A549 treated with Hydrocortisone at 1 μM for 4 hours (cell line): ENCODE data around the gene WEE1. TPM values are rescaled to one million over a fixed set of nuclear protein-coding genes. Genes with fewer than 3 reads are reported as not detected.

Experiments used
- total RNA-seq: library from RNA; stranded (reverse); fragments of 200-300 nt; extraction: Qiagen RNA extraction; gene quantifications from 5 replicates; pipeline ENCODE4 v1.2.3, GENCODE V29; 2022

The WEE1 gene
- total RNA-seq: 18.0 to 24.2 TPM (median 19.2 TPM) in 5 replicates

DNA sequence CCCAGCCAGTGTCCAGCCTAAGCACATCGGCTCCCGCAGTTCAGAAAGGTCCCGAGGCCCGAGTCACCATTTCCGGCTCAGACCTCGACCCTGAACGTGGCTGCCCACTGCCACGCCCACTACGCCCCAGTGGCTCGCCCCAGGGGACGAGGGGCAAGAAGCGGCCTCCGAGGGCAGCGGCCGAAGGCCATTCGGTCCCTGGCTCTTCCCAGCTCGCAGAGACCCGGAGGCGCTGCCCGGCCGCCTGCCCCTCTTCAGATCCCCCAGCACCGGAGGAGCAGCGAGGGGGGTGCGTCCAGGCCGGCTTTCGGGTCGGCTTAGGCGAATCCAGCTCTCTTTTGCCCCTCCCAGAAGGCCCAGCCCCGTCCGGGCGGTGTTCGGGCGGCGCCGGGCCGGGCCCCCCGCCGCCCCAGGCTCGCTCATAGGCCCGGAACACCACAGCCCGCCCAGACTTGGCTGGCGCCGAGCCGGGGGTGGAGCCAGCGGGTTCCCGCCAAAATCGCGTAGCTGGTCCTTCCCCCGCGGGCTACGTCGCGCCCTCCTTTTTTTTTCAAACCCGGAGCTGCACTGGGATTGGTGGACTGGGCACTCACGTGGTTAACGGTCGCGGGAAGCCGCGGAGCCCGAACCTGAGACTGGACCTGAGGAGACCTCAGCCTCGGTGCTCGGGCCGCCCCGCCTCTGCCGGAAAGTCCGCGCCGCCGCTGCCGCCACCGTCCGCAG, at the start of gene WEE1:
Gene WEE1, plus strand, starts transcription at position 619 of the 723 bp plus-strand sequence. CDS start 264 bp downstream, outside the sequence.

Other genes with a start within 250 kb of the WEE1 start
- 76.4 to 127 TPM (median 95.9 TPM) in 5 replicates for gene IPO7, start 189.0 kb upstream of the WEE1 start, total RNA-seq
- gene ZNF143, start 112.7 kb upstream of the WEE1 start, total RNA-seq: 8.5 to 11.3 TPM (median 9.8 TPM) in 5 replicates
- 24.3 to 36.3 TPM (median 28.3 TPM) in 5 replicates for gene SWAP70, start 90.4 kb downstream of the WEE1 start, total RNA-seq